GM13976 (cell line): ENCODE measurements around the gene CYP27A1.
"Not testable (repeated sequence)": the region's sequence is repeated elsewhere in the genome, so short reads cannot be mapped to it uniquely, and the experiment has no call there.

ENCODE experiments used
- DNase-seq: peaks from one replicate; pipeline ENCODE4 v3.0.0; 2012; ENCODE audit warnings: low spot score
- CTCF ChIP-seq: IDR thresholded peaks from 2 replicates; pipeline ENCODE4 v1.5.1; 2012; ENCODE audit warnings: borderline replicate concordance, mild to moderate bottlenecking; ENCODE audit not compliant: insufficient read depth; ENCODE audit errors: extremely low read depth, missing control alignments, control extremely low read depth
- in situ Hi-C: fragments of 300-500 bp; cut with MboI; formaldehyde crosslinking; loops from one replicate; pipeline ENCODE4 v1.12.0; 2022; ENCODE audit warnings: low sequenced_read_pairs, mixed read lengths, inconsistent platforms; ENCODE audit not compliant: unreplicated experiment

CYP27A1 gene

DNA sequence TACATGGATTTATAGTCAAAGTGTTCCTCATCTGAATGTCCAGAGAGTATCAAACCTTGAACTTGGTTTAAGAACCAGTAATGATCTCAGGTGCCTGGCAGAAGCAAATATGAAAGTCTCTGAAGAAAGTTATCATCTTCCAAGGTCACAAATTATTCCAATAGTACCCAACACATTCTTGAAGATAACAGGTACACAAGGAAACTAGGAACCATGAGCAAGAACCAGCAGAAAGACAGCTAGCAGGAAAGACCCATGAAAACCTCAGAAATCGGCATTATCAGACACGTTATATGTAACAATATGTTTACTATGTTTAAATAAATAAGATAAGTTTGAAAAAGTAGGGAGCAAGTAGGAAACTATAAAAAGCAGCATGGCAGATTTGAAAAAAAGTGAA lies 55.5 kb downstream of the CYP27A1 start:
- no peak for TF ChIP-seq CTCF
- in situ Hi-C loops: loop anchor here (25.0 kb wide), 1 partner anchor 425 kb away; the partner anchor contains the start of gene VIL1
- DNase-seq: no peak

DNA sequence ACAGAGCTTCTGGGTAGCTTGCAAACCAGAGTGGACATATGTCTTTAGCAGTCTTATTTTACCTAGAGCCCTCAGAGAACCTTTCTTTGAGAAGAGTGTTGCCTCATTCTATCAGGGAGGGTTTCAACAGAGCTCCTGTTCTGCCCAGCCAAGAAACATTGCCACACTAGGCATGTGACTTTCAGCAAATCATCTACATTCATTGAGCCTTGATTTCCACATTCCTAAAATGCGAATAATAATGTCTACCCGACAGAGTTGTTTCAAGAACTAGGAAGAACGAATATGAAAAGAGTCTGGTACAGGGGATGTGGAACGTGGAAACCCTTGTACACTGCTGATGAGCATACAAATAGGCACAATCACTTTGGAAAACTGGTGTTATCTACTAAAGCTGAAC lies 57.5 kb downstream of the CYP27A1 start:
- TF ChIP-seq CTCF: no peak
- no peak for DNase-seq
- in situ Hi-C loops: loop anchor here (25.0 kb wide), 1 partner anchor 427 kb away; the partner anchor contains the start of gene VIL1

DNA sequence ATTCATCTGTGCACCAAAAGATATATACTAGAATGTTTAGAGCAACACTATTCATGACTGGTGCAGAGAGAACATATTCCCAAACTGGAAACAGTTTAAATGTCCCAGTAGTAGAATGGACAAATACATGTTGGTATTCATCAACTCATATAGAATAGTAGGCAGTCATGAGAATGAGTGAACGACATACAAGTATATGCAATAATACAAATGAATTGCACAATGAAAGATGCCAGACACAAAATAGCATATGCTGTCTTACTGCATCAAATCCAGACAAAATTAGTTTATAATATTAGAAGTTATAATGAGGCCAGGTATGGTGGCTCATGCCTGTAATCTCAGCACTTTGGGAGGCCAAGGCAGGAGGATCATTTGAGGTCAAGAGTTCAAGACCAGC lies 57.9 kb downstream of the CYP27A1 start:
- in situ Hi-C loops: loop anchor here (10.0 to 25.0 kb wide), 2 partner anchors 115 to 428 kb away; partner anchors contain the start of gene VIL1
- no peak for DNase-seq
- TF ChIP-seq CTCF: no peak

- in situ Hi-C loops: loop anchor here (10.0 to 25.0 kb wide), 2 partner anchors 120 to 432 kb away; partner anchors contain the start of gene VIL1
- DNase-seq: not testable (repeated sequence)
These were observed 62.4 kb downstream of the CYP27A1 start for GRCh38 chr2:218844334-218844733.

GRCh38 chr2:218846963-218847362 lies 65.0 kb downstream of the CYP27A1 start:
- in situ Hi-C loops: loop anchor here (10.0 to 25.0 kb wide), 2 partner anchors 122 to 435 kb away; partner anchors contain the start of gene VIL1
- DNase-seq: not testable (repeated sequence)

GRCh38 chr2:218849721-218850120 lies 67.8 kb downstream of the CYP27A1 start:
- TF ChIP-seq CTCF: no peak
- in situ Hi-C loops: loop anchor here (10.0 to 25.0 kb wide), 3 partner anchors 125 to 437 kb away; partner anchors contain the start of genes FEV and VIL1
- no peak for DNase-seq

DNA sequence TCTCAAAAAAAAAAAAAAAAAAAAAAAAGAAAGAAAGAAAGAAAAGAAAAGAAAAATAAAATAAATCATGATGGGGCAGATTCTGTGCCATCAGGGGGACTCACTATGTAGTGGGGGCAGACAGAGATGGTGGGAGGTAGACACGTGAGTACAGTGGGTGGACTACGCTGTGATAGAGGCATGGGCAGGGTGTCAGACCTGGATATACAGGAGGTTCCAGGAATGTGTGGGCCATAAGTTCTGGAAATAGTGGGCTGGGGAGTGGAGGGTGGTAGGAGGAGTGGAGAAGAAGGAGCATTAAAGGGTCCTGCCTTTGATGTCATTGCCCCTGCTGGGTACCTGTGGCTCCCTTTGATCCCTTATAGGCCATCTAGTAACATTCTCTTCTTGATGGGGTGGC lies 68.8 kb downstream of the CYP27A1 start:
- TF ChIP-seq CTCF: no peak
- DNase-seq: no peak
- in situ Hi-C loops: loop anchor here (10.0 kb wide), 1 partner anchor 134 kb away; the partner anchor contains the start of gene FEV

DNA sequence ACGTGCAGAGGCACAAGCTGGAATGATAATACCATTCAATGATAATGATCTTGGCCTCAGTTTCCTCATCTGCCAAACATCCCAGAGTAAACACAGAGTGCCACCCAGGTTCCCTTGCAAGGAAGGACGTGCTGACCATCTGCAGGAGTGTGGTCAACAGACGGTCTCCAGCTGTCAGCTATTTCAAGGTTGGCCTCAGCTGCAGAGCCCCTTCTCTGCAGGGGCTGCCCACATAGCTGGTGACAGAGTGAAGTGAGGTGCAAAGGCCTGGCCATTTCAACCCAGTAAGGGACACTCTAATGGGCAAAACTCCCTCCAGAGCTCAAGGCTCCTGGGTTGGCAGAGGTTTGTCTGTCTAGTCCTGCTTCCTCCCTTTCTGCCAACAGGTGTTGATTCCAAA lies 69.3 kb downstream of the CYP27A1 start:
- TF ChIP-seq CTCF: no peak
- in situ Hi-C loops: loop anchor here (10.0 kb wide), 1 partner anchor 134 kb away; the partner anchor contains the start of gene FEV
- no peak for DNase-seq
